Tibial artery (tissue), 4 donors: ENCODE results near the gene DPYSL5.

ENCODE experiments used
- DNase-seq, 2 donors: peaks; one replicate each; pipeline ENCODE4 v3.0.0-alpha.2; 2019
- H3K27ac ChIP-seq, 2 donors: fragments of 200-600 bp; sonication (generic) in 1 of 2; 1 replicate in 1 of 2; 2 replicates in 1 of 2; pipeline ENCODE4 v1.5.1; 2018 to 2019; ENCODE audit warnings: mild to moderate bottlenecking in 1 of 2
- H3K27me3 ChIP-seq, 2 donors: fragments of 200-600 bp; sonication (generic) in 1 of 2; one replicate each; pipeline versions ENCODE4 v1.5.1 to v1.6.0; 2016 to 2019
- H3K36me3 ChIP-seq, 3 donors: fragments of 200-600 bp; sonication (generic) in 2 of 3; one replicate each; pipeline ENCODE4 v1.5.1; 2016 to 2019; ENCODE audit warnings: mild to moderate bottlenecking in 2 of 3
- H3K4me1 ChIP-seq, 4 donors: fragments of 200-600 bp; sonication (generic) in 2 of 4; 1 replicate in 3 of 4; 2 replicates in 1 of 4; pipeline ENCODE4 v1.5.1; 2016 to 2019
- H3K4me3 ChIP-seq, 2 donors: fragments of 200-600 bp; sonication (generic) in 1 of 2; 1 replicate in 1 of 2; 2 replicates in 1 of 2; pipeline ENCODE4 v1.5.1; 2018 to 2019; ENCODE audit warnings: mild to moderate bottlenecking in 2 of 2
- H3K9me3 ChIP-seq, 3 donors: fragments of 200-600 bp; sonication (generic) in 1 of 3; one replicate each; pipeline ENCODE4 v1.5.1; 2016 to 2019
- intact Hi-C: fragments of 100-400 bp; cut with DNase I; formaldehyde crosslinking; loops from one replicate; pipeline ENCODE4 v1.15.0; 2023; ENCODE audit warnings: low total_unique reads
- TF ChIP-seq, protein P1 (sequence below), 2 experiments: fragments of 200-600 bp in 1 of 2; fragments of 450-650 bp in 1 of 2; IDR thresholded peaks; one replicate each; pipeline ENCODE4 v1.5.1; 2017 to 2019; ENCODE audit warnings: antibody characterized with exemption in 2 of 2, mild to moderate bottlenecking in 1 of 2, moderate library complexity in 1 of 2

Gene DPYSL5

DNA sequence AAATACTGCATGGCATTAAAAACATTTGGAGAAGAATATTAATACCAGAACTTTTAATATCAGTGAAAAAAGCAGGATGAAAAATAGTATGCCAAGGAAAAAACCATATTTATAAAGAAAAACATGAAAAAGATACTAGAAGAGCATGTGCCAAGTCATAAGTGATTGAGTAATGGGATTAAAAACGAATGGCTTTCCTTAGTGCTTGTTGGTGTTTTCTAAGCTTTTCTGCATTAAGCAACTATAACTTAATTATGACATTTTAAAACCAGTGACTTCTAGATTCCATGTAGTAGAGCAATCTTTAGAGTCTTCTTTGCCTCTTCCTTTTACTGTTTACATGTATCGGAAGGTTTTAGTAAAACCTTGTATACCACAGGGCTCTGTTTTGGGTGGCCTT is 129.1 kb downstream of the DPYSL5 start:
- TF ChIP-seq, protein P1, sequence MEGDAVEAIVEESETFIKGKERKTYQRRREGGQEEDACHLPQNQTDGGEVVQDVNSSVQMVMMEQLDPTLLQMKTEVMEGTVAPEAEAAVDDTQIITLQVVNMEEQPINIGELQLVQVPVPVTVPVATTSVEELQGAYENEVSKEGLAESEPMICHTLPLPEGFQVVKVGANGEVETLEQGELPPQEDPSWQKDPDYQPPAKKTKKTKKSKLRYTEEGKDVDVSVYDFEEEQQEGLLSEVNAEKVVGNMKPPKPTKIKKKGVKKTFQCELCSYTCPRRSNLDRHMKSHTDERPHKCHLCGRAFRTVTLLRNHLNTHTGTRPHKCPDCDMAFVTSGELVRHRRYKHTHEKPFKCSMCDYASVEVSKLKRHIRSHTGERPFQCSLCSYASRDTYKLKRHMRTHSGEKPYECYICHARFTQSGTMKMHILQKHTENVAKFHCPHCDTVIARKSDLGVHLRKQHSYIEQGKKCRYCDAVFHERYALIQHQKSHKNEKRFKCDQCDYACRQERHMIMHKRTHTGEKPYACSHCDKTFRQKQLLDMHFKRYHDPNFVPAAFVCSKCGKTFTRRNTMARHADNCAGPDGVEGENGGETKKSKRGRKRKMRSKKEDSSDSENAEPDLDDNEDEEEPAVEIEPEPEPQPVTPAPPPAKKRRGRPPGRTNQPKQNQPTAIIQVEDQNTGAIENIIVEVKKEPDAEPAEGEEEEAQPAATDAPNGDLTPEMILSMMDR (IDR thresholded peaks at IDR 0.05): no peak
- Histone ChIP-seq H3K4me3 (no peak overlapping the region), H3K4me1 (peaks cover 0 to 11% (median under 1%) of the 10 kb centered on the region in 4 donors), H3K27ac (no peak overlapping the region), H3K9me3 (no peaks in the 10 kb centered on the region), H3K36me3 (no peaks in the 10 kb centered on the region), H3K27me3 (no peaks in the 10 kb centered on the region)
- no peak for DNase-seq
- intact Hi-C loops: no loop called here

DNA sequence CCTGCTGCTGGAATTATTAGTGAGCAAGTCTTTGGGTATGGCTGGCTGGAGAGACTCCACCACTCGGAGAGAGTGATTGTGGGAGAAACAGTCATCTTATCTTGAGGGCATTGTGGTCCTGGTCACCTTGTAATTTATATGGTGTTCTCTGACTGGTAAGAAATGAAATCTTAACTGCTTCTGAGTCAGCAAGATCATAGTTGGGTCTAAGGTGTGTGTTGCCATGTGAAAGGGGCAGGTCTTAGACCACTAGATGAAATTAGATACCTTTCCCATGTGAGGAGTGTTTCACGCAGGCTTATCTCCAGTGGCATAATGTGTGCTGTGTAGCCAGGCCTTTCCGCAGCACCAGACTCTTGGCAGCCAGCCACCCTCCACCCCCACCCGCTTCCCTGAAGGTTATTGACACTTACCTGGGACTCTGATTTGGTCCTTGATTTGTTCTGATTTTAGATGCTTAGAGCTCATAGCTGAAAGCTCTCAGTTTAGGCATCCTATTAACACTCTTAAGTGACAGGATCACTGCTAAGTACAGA is 130.2 kb downstream of the DPYSL5 start:
- Histone ChIP-seq H3K4me3 (no peak overlapping the region), H3K4me1 (peaks cover 0 to 13% (median 0%) of the 10 kb centered on the region in 4 donors), H3K9me3 (no peaks in the 10 kb centered on the region), H3K36me3 (no peaks in the 10 kb centered on the region), H3K27me3 (no peaks in the 10 kb centered on the region), H3K27ac (no peak overlapping the region)
- DNase-seq: no peak
- intact Hi-C loops: no loop called here
- TF ChIP-seq, protein P1 (IDR thresholded peaks at IDR 0.05): no peak

DNA sequence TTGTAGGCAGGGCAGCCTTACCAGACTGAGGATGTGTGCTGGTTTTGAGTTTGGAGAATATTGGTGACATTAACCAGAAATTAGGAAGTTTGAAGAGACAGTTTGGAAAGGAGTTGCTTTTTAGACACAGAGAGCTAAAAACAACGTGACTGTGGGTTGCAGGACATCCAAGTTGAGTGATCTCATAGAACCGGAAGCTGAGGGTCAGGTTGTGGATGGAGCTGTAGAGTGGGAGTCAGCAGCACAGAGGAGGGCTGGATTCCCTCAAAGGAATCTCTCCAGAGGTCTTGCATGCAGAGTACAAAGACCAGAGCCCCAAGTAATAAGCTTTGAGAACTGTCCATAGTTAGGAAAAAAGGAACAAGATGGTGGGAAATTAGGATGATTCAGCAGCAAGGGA is 131.8 kb downstream of the DPYSL5 start:
- intact Hi-C loops: no loop called here
- no peaks in the 10 kb centered on the region for H3K9me3 ChIP-seq
- H3K36me3 ChIP-seq: no peaks in the 10 kb centered on the region
- H3K4me3 ChIP-seq: no peak overlapping the region
- no peak for DNase-seq
- H3K27me3 ChIP-seq: no peaks in the 10 kb centered on the region
- peaks cover 0 to 13% (median 0%) of the 10 kb centered on the region in 4 donors for H3K4me1 ChIP-seq
- TF ChIP-seq, protein P1 (IDR thresholded peaks at IDR 0.05): no peak
- H3K27ac ChIP-seq: no peak overlapping the region

DNA sequence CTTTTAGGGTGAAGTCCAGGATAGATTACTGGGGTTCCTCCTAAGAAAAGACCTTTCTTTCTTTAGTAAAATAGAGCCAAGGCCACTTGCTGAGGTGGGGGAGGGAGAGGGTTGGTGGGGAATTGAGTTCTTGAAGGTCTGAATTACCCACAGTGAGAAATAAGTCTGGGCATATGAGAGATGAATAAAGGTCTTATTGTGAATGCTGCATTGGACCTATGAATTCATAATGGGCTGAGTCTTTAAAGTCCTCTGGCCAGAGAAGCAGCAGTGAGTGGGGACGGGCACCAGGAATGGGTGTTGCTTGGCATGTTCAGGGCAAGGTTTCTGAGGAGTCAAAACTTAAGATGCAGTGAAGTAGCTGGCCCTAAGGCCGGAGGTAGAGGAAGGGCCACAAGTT is 133.0 kb downstream of the DPYSL5 start:
- TF ChIP-seq, protein P1 (IDR thresholded peaks at IDR 0.05): no peak
- DNase-seq: no peak
- H3K36me3 ChIP-seq: peaks cover 0 to 1% (median 0%) of the 10 kb centered on the region in 3 donors
- no peaks in the 10 kb centered on the region for H3K27me3 ChIP-seq
- no peak overlapping the region for H3K4me3 ChIP-seq
- no peaks in the 10 kb centered on the region for H3K9me3 ChIP-seq
- H3K27ac ChIP-seq: no peak overlapping the region
- intact Hi-C loops: no loop called here
- H3K4me1 ChIP-seq: peaks cover 0 to 13% (median 0%) of the 10 kb centered on the region in 4 donors

DNA sequence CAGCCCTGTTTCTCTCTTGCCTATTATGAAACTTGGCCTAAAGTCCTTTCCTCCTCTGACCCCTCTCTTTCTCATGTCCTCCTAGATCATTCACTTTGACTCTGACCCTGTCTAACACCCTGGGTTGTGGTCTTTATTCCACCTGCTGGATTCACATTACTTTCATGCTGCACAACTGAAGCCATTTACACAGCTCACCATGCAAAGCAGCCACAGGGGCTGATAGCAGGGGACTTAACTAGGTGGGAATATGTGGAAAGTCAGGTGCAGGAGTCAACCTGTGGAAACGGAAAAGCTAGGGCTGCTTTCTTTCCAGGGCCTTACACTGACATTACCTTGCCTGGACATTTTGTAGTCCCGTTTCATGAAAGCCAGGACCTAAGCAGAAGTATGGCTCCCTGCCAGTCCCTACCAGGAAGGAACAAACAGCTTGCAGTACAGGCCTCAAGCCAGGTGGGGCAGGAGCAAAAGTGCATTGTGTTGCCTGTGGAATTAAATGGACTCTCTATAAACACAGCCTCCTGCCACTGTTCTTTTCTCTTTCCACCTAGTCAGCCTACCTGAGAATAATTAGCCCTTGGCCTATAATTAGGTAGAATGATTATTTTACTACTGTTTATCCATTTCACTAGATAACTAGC is 134.3 kb downstream of the DPYSL5 start:
- TF ChIP-seq, protein P1 (IDR thresholded peaks at IDR 0.05): peak in 1 of 2 experiments; percentile 11
- intact Hi-C loops: no loop called here
- peaks cover 0 to 4% (median 0%) of the 10 kb centered on the region in 3 donors for H3K36me3 ChIP-seq
- no peaks in the 10 kb centered on the region for H3K9me3 ChIP-seq
- H3K4me1 ChIP-seq: peaks cover 0 to 13% (median 0%) of the 10 kb centered on the region in 4 donors
- H3K4me3 ChIP-seq: no peak overlapping the region
- no peak overlapping the region for H3K27ac ChIP-seq
- DNase-seq: peak in 1 of 2 donors; percentile 62
- no peaks in the 10 kb centered on the region for H3K27me3 ChIP-seq
